Muscle of leg (tissue), 11 donors: ENCODE measurements around the gene UIMC1. TPM values are rescaled to one million over a fixed set of nuclear protein-coding genes. Genes with fewer than 3 reads are reported as not detected.
A peak's percentile ranks its signal among the peaks of the same experiment; 100 is the strongest.

Experiments used
- DNase-seq: peaks from one replicate; pipeline ENCODE4 v3.0.0; 2013
- H3K27ac ChIP-seq: one replicate; pipeline ENCODE4 v1.5.1; 2013; ENCODE audit warnings: mild to moderate bottlenecking, low read length, control low read depth
- H3K27me3 ChIP-seq: one replicate; pipeline ENCODE4 v1.6.1; 2013; ENCODE audit warnings: low read length; ENCODE audit not compliant: control insufficient read depth, insufficient read depth
- H3K36me3 ChIP-seq: one replicate; pipeline ENCODE4 v1.6.1; 2013; ENCODE audit warnings: low read length; ENCODE audit not compliant: control insufficient read depth, insufficient read depth
- H3K4me1 ChIP-seq: one replicate; pipeline ENCODE4 v1.6.1; 2013; ENCODE audit warnings: low read length; ENCODE audit not compliant: control insufficient read depth, insufficient read depth
- H3K4me3 ChIP-seq: one replicate; pipeline ENCODE4 v1.5.1; 2013; ENCODE audit warnings: low read length, control low read depth
- H3K9me3 ChIP-seq: replicated peaks from 2 replicates; pipeline ENCODE4 v1.6.1; 2013; ENCODE audit warnings: low read depth, low read length; ENCODE audit not compliant: control insufficient read depth
- WGBS: methylation state at CpG from one replicate; pipeline ENCODE4 v1.1.5; 2013; ENCODE audit warnings: missing lambda C conversion rate; ENCODE audit not compliant: insufficient coverage; 5-methylcytosine and 5-hydroxymethylcytosine counted together
- polyA plus RNA-seq, 8 donors: library from polyadenylated mRNA; unstranded; fragments of 120-200 nt; gene quantifications; one replicate each; pipeline versions ENCODE4 v1.2.1 to v1.2.3, GENCODE V29; 2013; ENCODE audit warnings: inconsistent platforms in 1 of 8, low replicate concordance in 1 of 8; ENCODE audit not compliant: insufficient read length in 8 of 8, insufficient read depth in 1 of 8
- total RNA-seq: library from RNA; stranded (reverse); fragments of 120-200 nt; gene quantifications from one replicate; pipeline ENCODE4 v1.2.4, GENCODE V29; 2013

UIMC1 gene
- total and polyA plus RNA-seq, 9 donors, result 23.1 to 31.1 (median 28.3) TPM

GRCh38 chr5:177036443-177036842, 29.9 kb upstream of the UIMC1 start:
- H3K4me1 ChIP-seq, result peaks cover 4% of the 10 kb centered on the region
- H3K4me3 ChIP-seq, result no peak overlapping the region
- H3K27ac ChIP-seq, result no peak overlapping the region
- H3K9me3 ChIP-seq, result peaks cover under 1% of the 10 kb centered on the region
- no peaks in the 10 kb centered on the region for H3K27me3 ChIP-seq
- peaks cover 22% of the 10 kb centered on the region for H3K36me3 ChIP-seq
- no peak for DNase-seq
- 100% methylated on average over 2 of the region's 5 CpGs for WGBS

- DNase-seq, result no peak
- H3K4me3 ChIP-seq, result no peak overlapping the region
- H3K27ac ChIP-seq, result no peak overlapping the region
- 43% methylated on average over 1 of the region's 1 CpG for WGBS
- H3K4me1 ChIP-seq, result peaks cover 4% of the 10 kb centered on the region
- H3K9me3 ChIP-seq, result peaks cover 3% of the 10 kb centered on the region
- H3K27me3 ChIP-seq, result no peaks in the 10 kb centered on the region
- H3K36me3 ChIP-seq, result peaks cover 19% of the 10 kb centered on the region
Measured at GRCh38 chr5:177035976-177036375, 29.4 kb upstream of the UIMC1 start.

- Histone ChIP-seq H3K27me3 (no peaks in the 10 kb centered on the region), H3K4me1 (no peaks in the 10 kb centered on the region), H3K9me3 (peaks cover 3% of the 10 kb centered on the region), H3K36me3 (peaks cover 16% of the 10 kb centered on the region), H3K4me3 (no peak overlapping the region), H3K27ac (no peak overlapping the region)
- 94% methylated on average over 6 of the region's 6 CpGs for WGBS
- no peak for DNase-seq
Measured at GRCh38 chr5:177029498-177029897, 22.9 kb upstream of the UIMC1 start.

GRCh38 chr5:177027665-177028064, 21.1 kb upstream of the UIMC1 start:
- no peak for DNase-seq
- H3K4me1 ChIP-seq, result peaks cover 7% of the 10 kb centered on the region
- peaks cover 3% of the 10 kb centered on the region for H3K9me3 ChIP-seq
- H3K36me3 ChIP-seq, result peaks cover 11% of the 10 kb centered on the region
- no peak overlapping the region for H3K27ac ChIP-seq
- WGBS, result no CpG with 5 or more reads among the region's 2 CpGs
- no peak overlapping the region for H3K4me3 ChIP-seq
- H3K27me3 ChIP-seq, result no peaks in the 10 kb centered on the region

GRCh38 chr5:177025101-177025601, 18.6 kb upstream of the UIMC1 start:
- Histone ChIP-seq H3K36me3 (peaks cover 10% of the 10 kb centered on the region), H3K4me1 (peaks cover 14% of the 10 kb centered on the region), H3K27me3 (no peaks in the 10 kb centered on the region), H3K4me3 (no peak overlapping the region), H3K27ac (no peak overlapping the region), H3K9me3 (no peaks in the 10 kb centered on the region)
- no CpG with 5 or more reads among the region's 3 CpGs for WGBS
- DNase-seq, result no peak

- Histone ChIP-seq H3K27ac (no peak overlapping the region), H3K27me3 (no peaks in the 10 kb centered on the region), H3K9me3 (no peaks in the 10 kb centered on the region), H3K4me1 (peaks cover 14% of the 10 kb centered on the region), H3K36me3 (peaks cover 8% of the 10 kb centered on the region), H3K4me3 (no peak overlapping the region)
- DNase-seq, result no peak
- WGBS, result 100% methylated on average over 1 of the region's 1 CpG
Measured at GRCh38 chr5:177024559-177024958, 18.0 kb upstream of the UIMC1 start.

- DNase-seq, result peak; percentile 18
- no peaks in the 10 kb centered on the region for H3K9me3 ChIP-seq
- H3K27me3 ChIP-seq, result no peaks in the 10 kb centered on the region
- H3K4me1 ChIP-seq, result peaks cover 14% of the 10 kb centered on the region
- WGBS, result 20% methylated on average over 6 of the region's 6 CpGs
- peaks cover 2% of the 10 kb centered on the region for H3K36me3 ChIP-seq
- peak overlapping the region; percentile 76 for H3K27ac ChIP-seq
- peak overlapping the region; percentile 89 for H3K4me3 ChIP-seq
Measured at GRCh38 chr5:177023303-177023664, 16.7 kb upstream of the UIMC1 start.

GRCh38 chr5:177022386-177023302, 16.1 kb upstream of the UIMC1 start, which contains the start of gene ZNF346:
Gene ZNF346 (plus strand): TSS chr5:177022696. CDS start chr5:177022739, 43 bp downstream.
- under 1% methylated on average over 76 of the region's 77 CpGs for WGBS
- peaks cover 14% of the 10 kb centered on the region for H3K4me1 ChIP-seq
- H3K27me3 ChIP-seq, result no peaks in the 10 kb centered on the region
- peak within 1 kb of the TSS; percentile 76 for H3K27ac ChIP-seq
- DNase-seq, result peak; percentile 97
- peak within 1 kb of the TSS; percentile 89 for H3K4me3 ChIP-seq
- no peaks in the 10 kb centered on the region for H3K9me3 ChIP-seq
- peaks cover 2% of the 10 kb centered on the region for H3K36me3 ChIP-seq

- WGBS, result 96% methylated on average over 2 of the region's 2 CpGs
- DNase-seq, result no peak
- H3K27me3 ChIP-seq, result no peaks in the 10 kb centered on the region
- H3K27ac ChIP-seq, result no peak overlapping the region
- H3K9me3 ChIP-seq, result no peaks in the 10 kb centered on the region
- peaks cover 14% of the 10 kb centered on the region for H3K4me1 ChIP-seq
- H3K36me3 ChIP-seq, result no peaks in the 10 kb centered on the region
- H3K4me3 ChIP-seq, result no peak overlapping the region
Measured at GRCh38 chr5:177020033-177020432, 13.5 kb upstream of the UIMC1 start.

- no peaks in the 10 kb centered on the region for H3K9me3 ChIP-seq
- peak overlapping the region; percentile 29 for H3K27ac ChIP-seq
- no peaks in the 10 kb centered on the region for H3K27me3 ChIP-seq
- peak; percentile 43 for DNase-seq
- H3K4me3 ChIP-seq, result no peak overlapping the region
- H3K4me1 ChIP-seq, result peaks cover 13% of the 10 kb centered on the region
- no CpG with 5 or more reads among the region's 2 CpGs for WGBS
- H3K36me3 ChIP-seq, result no peaks in the 10 kb centered on the region
Measured at GRCh38 chr5:177018341-177018740, 11.8 kb upstream of the UIMC1 start.
